GM20000 (cell line): ENCODE measurements around the gene HMOX1.

ENCODE experiments used
- DNase-seq: peaks from one replicate; pipeline ENCODE4 v3.0.0; 2012; ENCODE audit warnings: low spot score
- CTCF ChIP-seq: IDR thresholded peaks from 2 replicates; pipeline ENCODE4 v1.5.1; 2012; ENCODE audit warnings: mild to moderate bottlenecking, control low read depth; ENCODE audit errors: extremely low read depth, missing control alignments

HMOX1 gene

DNA sequence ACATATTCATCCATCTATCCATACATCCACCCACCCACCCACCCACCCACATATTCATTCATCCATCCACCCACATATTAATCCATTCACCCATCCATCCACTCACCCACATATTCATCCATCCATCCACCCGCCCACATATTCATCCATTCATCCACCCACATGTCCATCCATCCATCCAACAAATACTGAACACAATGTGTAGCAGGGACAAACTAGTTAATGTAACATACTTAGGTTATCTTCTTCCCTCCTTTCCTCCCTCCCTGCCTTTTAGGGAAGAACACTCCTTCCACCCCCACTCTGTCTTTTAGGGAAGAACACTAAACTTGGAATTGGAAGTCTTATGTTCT lies 58.4 kb downstream of the HMOX1 start:
- DNase-seq: no peak
- TF ChIP-seq CTCF: no peak

DNA sequence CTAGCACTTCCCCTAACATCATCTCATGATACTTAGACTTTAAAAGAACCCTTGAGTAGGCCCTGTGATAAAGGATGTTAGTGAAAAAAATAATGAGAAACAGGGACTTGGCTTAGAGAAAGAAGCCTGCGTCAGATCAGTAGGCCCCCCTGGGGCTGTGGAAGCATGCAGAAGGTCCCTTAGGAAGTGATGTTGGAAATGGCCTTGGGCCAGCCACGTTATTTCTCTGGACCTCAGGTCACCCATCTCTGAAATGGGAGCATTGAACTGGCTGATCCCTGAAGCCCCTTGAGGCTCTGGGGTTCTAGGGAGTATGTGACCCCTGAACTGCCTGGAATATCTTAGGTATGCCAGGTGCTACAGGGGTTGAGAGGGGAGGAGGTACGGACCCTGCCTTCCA lies 59.2 kb downstream of the HMOX1 start:
- TF ChIP-seq CTCF: no peak
- DNase-seq: no peak

DNA sequence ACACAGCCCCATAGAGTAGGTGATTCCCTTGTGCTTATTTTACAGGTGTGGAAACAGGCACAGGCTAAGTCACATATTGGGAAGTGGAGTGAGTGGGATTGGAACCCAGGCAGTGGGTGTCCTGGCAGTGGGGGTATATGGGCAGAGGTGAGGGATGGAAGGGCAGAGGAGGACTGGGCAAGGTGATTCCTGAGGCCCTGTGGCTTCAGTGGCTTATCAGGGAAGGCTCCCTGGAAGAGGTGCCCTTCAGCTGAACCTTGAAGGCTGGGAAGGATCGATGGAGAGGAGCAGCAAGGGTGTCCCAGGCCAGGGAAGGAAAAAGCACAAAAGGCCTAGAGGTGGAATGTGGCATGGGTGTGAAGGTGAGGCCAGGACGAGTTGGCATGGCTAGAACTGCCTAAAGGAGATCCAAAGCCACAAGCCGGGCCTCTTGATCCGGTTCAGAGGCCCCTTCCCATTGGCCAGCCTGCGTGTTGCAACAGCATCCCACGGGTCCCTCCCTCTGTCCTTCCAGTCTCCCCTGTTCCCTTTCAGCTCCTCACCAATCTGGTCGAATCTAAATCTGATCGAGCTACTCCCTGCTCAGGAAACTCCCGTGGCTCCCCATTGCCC lies 60.7 kb downstream of the HMOX1 start:
- TF ChIP-seq CTCF: no peak
- DNase-seq: no peak

DNA sequence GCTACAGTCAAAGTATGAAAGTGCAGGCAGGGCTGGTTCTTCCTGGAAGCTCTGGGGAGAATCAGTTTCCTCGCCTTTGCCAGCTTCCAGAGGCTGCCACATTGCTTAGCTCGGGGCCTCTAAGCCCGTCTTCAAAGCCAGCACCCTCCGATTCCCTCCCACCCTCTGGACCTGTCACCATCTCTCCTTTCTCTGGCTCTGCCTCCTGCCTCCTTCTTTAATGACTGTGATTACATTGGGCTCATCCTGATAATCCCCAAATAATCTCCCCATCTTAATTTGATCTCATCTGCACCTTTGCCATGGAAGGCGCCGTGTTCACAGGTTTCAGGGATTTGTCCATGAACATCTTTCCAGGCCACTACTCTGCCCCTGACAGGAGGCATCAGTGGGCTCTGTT lies 61.6 kb downstream of the HMOX1 start:
- TF ChIP-seq CTCF: no peak
- no peak for DNase-seq

DNA sequence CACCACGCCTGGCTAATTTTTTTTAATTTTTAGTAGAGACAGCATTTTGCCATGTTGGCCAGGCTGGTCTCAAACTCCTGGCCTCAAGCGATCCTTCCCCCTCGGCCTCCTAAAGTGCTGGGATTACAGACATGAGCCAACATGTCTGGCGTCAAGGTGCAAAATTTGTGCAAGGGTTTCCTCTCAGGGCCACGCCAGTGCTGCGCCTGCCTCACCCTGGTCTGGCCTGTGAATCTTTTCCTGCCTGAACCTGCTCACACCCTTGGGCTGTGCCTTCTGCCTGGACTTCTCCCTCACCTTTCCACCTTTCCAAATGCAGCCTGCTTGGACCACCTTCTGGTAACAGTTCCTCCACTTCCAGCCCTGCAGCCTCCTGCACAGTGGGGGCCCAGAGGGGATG lies 62.4 kb downstream of the HMOX1 start:
- TF ChIP-seq CTCF: no peak
- no peak for DNase-seq
